ENCODE results near the gene OR2L3.
"Not testable (repeated sequence)": the region's sequence is repeated elsewhere in the genome, so short reads cannot be mapped to it uniquely, and the experiment has no call there.

OR2L3 gene

GRCh38 chr1:248065604-248066003 lies 19.0 kb downstream of the OR2L3 start:
- DNase-seq (ENCODE audit: low read depth): no peak
- H3K4me3 ChIP-seq (ENCODE audit: control insufficient read depth, low read depth, low read length): no peak overlapping the region
- TF ChIP-seq CTCF (IDR thresholded peaks at IDR 0.05; ENCODE audit: control insufficient read depth, insufficient read depth, low read depth, low read length, missing control alignments): no peak

GRCh38 chr1:248083864-248084263 lies 37.2 kb downstream of the OR2L3 start:
- not testable (repeated sequence) for DNase-seq (ENCODE audit: low read depth); H3K4me3 ChIP-seq (ENCODE audit: control insufficient read depth, low read depth, low read length)

- DNase-seq (ENCODE audit: low read depth): no peak
- no peak within 1 kb of the TSS for H3K4me3 ChIP-seq (ENCODE audit: control insufficient read depth, low read depth, low read length)
- no peak for TF ChIP-seq CTCF (IDR thresholded peaks at IDR 0.05; ENCODE audit: control insufficient read depth, insufficient read depth, low read depth, low read length, missing control alignments)
These were observed 48.2 kb downstream of the OR2L3 start, which contains the start of gene OR2L13 for GRCh38 chr1:248094884-248095283. Gene OR2L13, plus strand, starts transcription at chr1:248095184. Its CDS starts 4,192 bp downstream, at chr1:248099376.

- no peak for DNase-seq (ENCODE audit: low read depth)
These were observed 51.9 kb downstream of the OR2L3 start for GRCh38 chr1:248098529-248098928.

GRCh38 chr1:248102847-248103246 lies 56.2 kb downstream of the OR2L3 start:
- no peak overlapping the region for H3K4me3 ChIP-seq (ENCODE audit: control insufficient read depth, low read depth, low read length)
- no peak for DNase-seq (ENCODE audit: low read depth)
- no peak for TF ChIP-seq CTCF (IDR thresholded peaks at IDR 0.05; ENCODE audit: control insufficient read depth, insufficient read depth, low read depth, low read length, missing control alignments)

More at GRCh38 chr1:248098529-248098928, 51.9 kb downstream of the OR2L3 start:
- H3K4me3 ChIP-seq (ENCODE audit: control insufficient read depth, low read depth, low read length): no peak overlapping the region
- TF ChIP-seq CTCF (IDR thresholded peaks at IDR 0.05; ENCODE audit: control insufficient read depth, insufficient read depth, low read depth, low read length, missing control alignments): no peak

- no peak for TF ChIP-seq CTCF (IDR thresholded peaks at IDR 0.05; ENCODE audit: control insufficient read depth, insufficient read depth, low read depth, low read length, missing control alignments)
- H3K4me3 ChIP-seq (ENCODE audit: control insufficient read depth, low read depth, low read length): no peak overlapping the region
- DNase-seq (ENCODE audit: low read depth): no peak
These were observed 64.5 kb downstream of the OR2L3 start for GRCh38 chr1:248111157-248111556.
